ENCODE measurements around the gene GSN. TPM values are rescaled to one million over a fixed set of nuclear protein-coding genes. Genes with fewer than 3 reads are reported as not detected.

The GSN gene
- total RNA-seq, 4 donors from 2014 or later: 487 to 785 (median 662) TPM

GRCh38 chr9:121358751-121359150, 90.8 kb downstream of the GSN start:
- DNase-seq: no peak
- in situ Hi-C loops (cut with MboI; ENCODE audit: low sequenced_read_pairs in 4 of 4): no loop called here
- Histone ChIP-seq H3K9me3 (no peaks in the 10 kb centered on the region), H3K36me3 (peaks cover 0 to 27% of the 10 kb centered on the region in 2 donors), H3K4me3 (peak overlapping the region in 2 of 4 donors; percentile 8 to 12), H3K27ac (peak overlapping the region; percentile 94 to 99 (median 96)), H3K27me3 (no peaks in the 10 kb centered on the region), H3K4me1 (peaks cover 68 to 71% of the 10 kb centered on the region in 2 donors)
- TF ChIP-seq POLR2A (IDR thresholded peaks at IDR 0.05): no peak
- TF ChIP-seq, protein P1, sequence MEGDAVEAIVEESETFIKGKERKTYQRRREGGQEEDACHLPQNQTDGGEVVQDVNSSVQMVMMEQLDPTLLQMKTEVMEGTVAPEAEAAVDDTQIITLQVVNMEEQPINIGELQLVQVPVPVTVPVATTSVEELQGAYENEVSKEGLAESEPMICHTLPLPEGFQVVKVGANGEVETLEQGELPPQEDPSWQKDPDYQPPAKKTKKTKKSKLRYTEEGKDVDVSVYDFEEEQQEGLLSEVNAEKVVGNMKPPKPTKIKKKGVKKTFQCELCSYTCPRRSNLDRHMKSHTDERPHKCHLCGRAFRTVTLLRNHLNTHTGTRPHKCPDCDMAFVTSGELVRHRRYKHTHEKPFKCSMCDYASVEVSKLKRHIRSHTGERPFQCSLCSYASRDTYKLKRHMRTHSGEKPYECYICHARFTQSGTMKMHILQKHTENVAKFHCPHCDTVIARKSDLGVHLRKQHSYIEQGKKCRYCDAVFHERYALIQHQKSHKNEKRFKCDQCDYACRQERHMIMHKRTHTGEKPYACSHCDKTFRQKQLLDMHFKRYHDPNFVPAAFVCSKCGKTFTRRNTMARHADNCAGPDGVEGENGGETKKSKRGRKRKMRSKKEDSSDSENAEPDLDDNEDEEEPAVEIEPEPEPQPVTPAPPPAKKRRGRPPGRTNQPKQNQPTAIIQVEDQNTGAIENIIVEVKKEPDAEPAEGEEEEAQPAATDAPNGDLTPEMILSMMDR (IDR thresholded peaks at IDR 0.05 in 4 of 5, conservative IDR thresholded peaks at IDR 0.05 in 1 of 5): no peak
- intact Hi-C loops (cut with DNase I; ENCODE audit: low total_unique reads): no loop called here
- no peak for ATAC-seq

- peak overlapping the region; percentile 94 to 99 (median 96) for H3K27ac ChIP-seq
- peaks cover 68 to 80% of the 10 kb centered on the region in 2 donors for H3K4me1 ChIP-seq
- no peaks in the 10 kb centered on the region for H3K27me3 ChIP-seq
- H3K36me3 ChIP-seq: peaks cover 0 to 18% of the 10 kb centered on the region in 2 donors
- H3K9me3 ChIP-seq: no peaks in the 10 kb centered on the region
- ATAC-seq (peak; percentile 79 to 87), DNase-seq (no peak)
- H3K4me3 ChIP-seq: peak overlapping the region in 1 of 4 donors; percentile 8
- TF ChIP-seq, protein P1 (IDR thresholded peaks at IDR 0.05 in 4 of 5, conservative IDR thresholded peaks at IDR 0.05 in 1 of 5): no peak
- TF ChIP-seq POLR2A (IDR thresholded peaks at IDR 0.05): no peak
- in situ Hi-C loops (cut with MboI; ENCODE audit: low sequenced_read_pairs in 4 of 4): loop anchor here in 1 of 4 donors (10.0 kb wide), 1 partner anchor 75 kb away; no protein-coding TSS in a partner anchor
- intact Hi-C loops (cut with DNase I; ENCODE audit: low total_unique reads): loop anchor here (5.0 to 10.0 kb wide), 2 partner anchors 245 to 383 kb away; no protein-coding TSS in a partner anchor
Measured at GRCh38 chr9:121359351-121360294, 91.7 kb downstream of the GSN start.

DNA sequence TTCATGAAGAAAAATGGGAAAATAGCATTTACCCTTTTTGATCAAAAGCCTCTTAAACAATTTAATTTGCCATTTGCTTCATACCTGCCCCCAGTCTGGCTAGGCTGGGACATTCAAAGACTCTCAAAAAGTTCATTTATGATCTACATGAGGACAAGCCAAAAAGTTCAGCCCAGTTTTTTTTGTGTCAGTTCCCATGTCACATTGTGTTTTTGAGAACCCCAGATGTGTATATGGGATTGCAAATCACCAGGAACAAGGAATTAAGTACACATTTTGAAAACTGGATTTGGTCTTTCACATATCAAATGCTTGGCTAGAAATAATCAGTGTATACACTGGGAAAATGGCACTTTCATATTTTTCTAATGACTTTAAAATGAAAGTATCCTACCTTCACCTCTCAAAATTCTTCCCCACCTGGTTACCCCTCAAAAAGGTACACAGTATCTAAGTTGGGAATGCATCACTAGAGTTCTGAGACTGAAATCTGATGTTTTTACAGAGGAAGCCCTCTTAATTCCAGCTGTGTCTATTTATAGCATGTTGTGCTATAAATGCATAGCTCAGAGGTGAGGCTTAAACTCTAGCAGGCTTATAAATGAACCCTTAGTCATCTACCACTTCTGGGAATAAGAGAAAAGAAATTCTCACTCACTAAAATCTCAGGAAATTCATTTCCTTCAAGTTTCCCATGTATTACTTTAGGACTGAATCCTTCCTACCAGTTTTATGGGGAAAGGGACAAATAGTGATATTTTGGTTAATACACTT, 92.8 kb downstream of the GSN start:
- H3K4me3 ChIP-seq: peak overlapping the region in 1 of 4 donors; percentile 10
- intact Hi-C loops (cut with DNase I; ENCODE audit: low total_unique reads): loop anchor here (5.0 to 10.0 kb wide), 2 partner anchors 244 to 382 kb away; no protein-coding TSS in a partner anchor

More for the DNA sequence above, 92.8 kb downstream of the GSN start:
- H3K9me3 ChIP-seq: no peaks in the 10 kb centered on the region
- ATAC-seq (peak; percentile 69 to 85), DNase-seq (no peak)
- H3K4me1 ChIP-seq: peaks cover 77 to 91% of the 10 kb centered on the region in 2 donors
- TF ChIP-seq, protein P1 (IDR thresholded peaks at IDR 0.05 in 4 of 5, conservative IDR thresholded peaks at IDR 0.05 in 1 of 5): no peak
- peak in 1 of 2 donors; percentile 11 for TF ChIP-seq POLR2A (IDR thresholded peaks at IDR 0.05)
- H3K27me3 ChIP-seq: no peaks in the 10 kb centered on the region
- peaks cover 0 to 14% of the 10 kb centered on the region in 2 donors for H3K36me3 ChIP-seq
- in situ Hi-C loops (cut with MboI; ENCODE audit: low sequenced_read_pairs in 4 of 4): loop anchor here in 1 of 4 donors (10.0 kb wide), 1 partner anchor 76 kb away; no protein-coding TSS in a partner anchor
- H3K27ac ChIP-seq: peak overlapping the region; percentile 94 to 99 (median 96)
